ENCODE measurements around the gene CERS6.

CERS6 gene

DNA sequence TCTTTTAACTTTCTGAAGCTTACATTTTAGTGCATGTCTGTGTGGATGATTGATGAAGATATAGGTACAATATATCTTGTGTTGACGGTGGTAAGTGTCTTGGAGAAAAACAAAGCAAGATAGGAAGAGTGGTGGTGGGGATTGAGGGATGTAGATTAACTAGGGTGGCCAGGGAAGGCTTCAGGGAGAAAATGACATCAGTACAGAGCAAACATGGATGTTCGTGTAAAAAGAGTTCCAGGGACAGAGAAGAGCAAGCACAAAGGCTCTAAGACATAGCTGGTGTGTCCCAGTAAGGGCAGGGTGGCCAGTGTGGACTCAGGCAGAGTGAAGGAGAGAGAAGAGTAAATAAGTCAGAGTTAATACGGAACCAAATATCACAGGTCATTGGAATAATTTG is 2.7 kb upstream of the CERS6 start:
- ATAC-seq = no peak
- no peak for TF ChIP-seq TOX (CRISPR knock-in tag; IDR thresholded peaks at IDR 0.05; ENCODE audit: borderline replicate concordance)
- no peak for TF ChIP-seq ZFP3 (CRISPR knock-in tag; IDR thresholded peaks at IDR 0.05)
- no peak for TF ChIP-seq ZNF70 (CRISPR knock-in tag; IDR thresholded peaks at IDR 0.05)
- TF ChIP-seq ZNF8 (CRISPR knock-in tag; IDR thresholded peaks at IDR 0.05) = no peak
- TF ChIP-seq PPARA (CRISPR knock-in tag; IDR thresholded peaks at IDR 0.05; ENCODE audit: borderline replicate concordance) = no peak
- no peak for TF ChIP-seq ZFP30 (CRISPR knock-in tag; IDR thresholded peaks at IDR 0.05)
- TF ChIP-seq RARB (CRISPR knock-in tag; IDR thresholded peaks at IDR 0.05) = no peak
- TF ChIP-seq, protein P1, sequence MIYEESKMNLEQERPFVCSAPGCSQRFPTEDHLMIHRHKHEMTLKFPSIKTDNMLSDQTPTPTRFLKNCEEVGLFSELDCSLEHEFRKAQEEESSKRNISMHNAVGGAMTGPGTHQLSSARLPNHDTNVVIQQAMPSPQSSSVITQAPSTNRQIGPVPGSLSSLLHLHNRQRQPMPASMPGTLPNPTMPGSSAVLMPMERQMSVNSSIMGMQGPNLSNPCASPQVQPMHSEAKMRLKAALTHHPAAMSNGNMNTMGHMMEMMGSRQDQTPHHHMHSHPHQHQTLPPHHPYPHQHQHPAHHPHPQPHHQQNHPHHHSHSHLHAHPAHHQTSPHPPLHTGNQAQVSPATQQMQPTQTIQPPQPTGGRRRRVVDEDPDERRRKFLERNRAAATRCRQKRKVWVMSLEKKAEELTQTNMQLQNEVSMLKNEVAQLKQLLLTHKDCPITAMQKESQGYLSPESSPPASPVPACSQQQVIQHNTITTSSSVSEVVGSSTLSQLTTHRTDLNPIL (CRISPR knock-in tag; IDR thresholded peaks at IDR 0.05; ENCODE audit: low read depth) = no peak
- TF ChIP-seq ZNF565 (CRISPR knock-in tag; conservative IDR thresholded peaks at IDR 0.05; ENCODE audit: low read depth) = no peak
- no peak for TF ChIP-seq TCF4 (CRISPR knock-in tag; IDR thresholded peaks at IDR 0.05; ENCODE audit: borderline replicate concordance)
- TF ChIP-seq, protein P2, sequence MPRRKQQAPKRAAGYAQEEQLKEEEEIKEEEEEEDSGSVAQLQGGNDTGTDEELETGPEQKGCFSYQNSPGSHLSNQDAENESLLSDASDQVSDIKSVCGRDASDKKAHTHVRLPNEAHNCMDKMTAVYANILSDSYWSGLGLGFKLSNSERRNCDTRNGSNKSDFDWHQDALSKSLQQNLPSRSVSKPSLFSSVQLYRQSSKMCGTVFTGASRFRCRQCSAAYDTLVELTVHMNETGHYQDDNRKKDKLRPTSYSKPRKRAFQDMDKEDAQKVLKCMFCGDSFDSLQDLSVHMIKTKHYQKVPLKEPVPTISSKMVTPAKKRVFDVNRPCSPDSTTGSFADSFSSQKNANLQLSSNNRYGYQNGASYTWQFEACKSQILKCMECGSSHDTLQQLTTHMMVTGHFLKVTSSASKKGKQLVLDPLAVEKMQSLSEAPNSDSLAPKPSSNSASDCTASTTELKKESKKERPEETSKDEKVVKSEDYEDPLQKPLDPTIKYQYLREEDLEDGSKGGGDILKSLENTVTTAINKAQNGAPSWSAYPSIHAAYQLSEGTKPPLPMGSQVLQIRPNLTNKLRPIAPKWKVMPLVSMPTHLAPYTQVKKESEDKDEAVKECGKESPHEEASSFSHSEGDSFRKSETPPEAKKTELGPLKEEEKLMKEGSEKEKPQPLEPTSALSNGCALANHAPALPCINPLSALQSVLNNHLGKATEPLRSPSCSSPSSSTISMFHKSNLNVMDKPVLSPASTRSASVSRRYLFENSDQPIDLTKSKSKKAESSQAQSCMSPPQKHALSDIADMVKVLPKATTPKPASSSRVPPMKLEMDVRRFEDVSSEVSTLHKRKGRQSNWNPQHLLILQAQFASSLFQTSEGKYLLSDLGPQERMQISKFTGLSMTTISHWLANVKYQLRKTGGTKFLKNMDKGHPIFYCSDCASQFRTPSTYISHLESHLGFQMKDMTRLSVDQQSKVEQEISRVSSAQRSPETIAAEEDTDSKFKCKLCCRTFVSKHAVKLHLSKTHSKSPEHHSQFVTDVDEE (CRISPR knock-in tag; IDR thresholded peaks at IDR 0.05) = no peak
- TF ChIP-seq GLIS3 (CRISPR knock-in tag; IDR thresholded peaks at IDR 0.05) = no peak
- TF ChIP-seq, protein P3, sequence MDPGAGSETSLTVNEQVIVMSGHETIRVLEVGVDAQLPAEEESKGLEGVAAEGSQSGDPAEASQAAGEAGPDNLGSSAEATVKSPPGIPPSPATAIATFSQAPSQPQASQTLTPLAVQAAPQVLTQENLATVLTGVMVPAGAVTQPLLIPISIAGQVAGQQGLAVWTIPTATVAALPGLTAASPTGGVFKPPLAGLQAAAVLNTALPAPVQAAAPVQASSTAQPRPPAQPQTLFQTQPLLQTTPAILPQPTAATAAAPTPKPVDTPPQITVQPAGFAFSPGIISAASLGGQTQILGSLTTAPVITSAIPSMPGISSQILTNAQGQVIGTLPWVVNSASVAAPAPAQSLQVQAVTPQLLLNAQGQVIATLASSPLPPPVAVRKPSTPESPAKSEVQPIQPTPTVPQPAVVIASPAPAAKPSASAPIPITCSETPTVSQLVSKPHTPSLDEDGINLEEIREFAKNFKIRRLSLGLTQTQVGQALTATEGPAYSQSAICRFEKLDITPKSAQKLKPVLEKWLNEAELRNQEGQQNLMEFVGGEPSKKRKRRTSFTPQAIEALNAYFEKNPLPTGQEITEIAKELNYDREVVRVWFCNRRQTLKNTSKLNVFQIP (CRISPR knock-in tag; IDR thresholded peaks at IDR 0.05; ENCODE audit: borderline replicate concordance, low read depth) = no peak
- TF ChIP-seq, protein P4, sequence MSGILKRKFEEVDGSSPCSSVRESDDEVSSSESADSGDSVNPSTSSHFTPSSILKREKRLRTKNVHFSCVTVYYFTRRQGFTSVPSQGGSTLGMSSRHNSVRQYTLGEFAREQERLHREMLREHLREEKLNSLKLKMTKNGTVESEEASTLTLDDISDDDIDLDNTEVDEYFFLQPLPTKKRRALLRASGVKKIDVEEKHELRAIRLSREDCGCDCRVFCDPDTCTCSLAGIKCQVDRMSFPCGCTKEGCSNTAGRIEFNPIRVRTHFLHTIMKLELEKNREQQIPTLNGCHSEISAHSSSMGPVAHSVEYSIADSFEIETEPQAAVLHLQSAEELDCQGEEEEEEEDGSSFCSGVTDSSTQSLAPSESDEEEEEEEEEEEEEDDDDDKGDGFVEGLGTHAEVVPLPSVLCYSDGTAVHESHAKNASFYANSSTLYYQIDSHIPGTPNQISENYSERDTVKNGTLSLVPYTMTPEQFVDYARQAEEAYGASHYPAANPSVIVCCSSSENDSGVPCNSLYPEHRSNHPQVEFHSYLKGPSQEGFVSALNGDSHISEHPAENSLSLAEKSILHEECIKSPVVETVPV (CRISPR knock-in tag; IDR thresholded peaks at IDR 0.05) = no peak
- TF ChIP-seq ZC3H10 (CRISPR knock-in tag; IDR thresholded peaks at IDR 0.05) = no peak
- TF ChIP-seq OSR1 (CRISPR knock-in tag; IDR thresholded peaks at IDR 0.05) = no peak
- no peak for TF ChIP-seq CSDC2 (CRISPR knock-in tag; IDR thresholded peaks at IDR 0.05)
- no peak for TF ChIP-seq ESRRG (CRISPR knock-in tag; IDR thresholded peaks at IDR 0.05)
- no peak for TF ChIP-seq ARNTL (CRISPR knock-in tag; IDR thresholded peaks at IDR 0.05; ENCODE audit: borderline replicate concordance, low read depth)

DNA sequence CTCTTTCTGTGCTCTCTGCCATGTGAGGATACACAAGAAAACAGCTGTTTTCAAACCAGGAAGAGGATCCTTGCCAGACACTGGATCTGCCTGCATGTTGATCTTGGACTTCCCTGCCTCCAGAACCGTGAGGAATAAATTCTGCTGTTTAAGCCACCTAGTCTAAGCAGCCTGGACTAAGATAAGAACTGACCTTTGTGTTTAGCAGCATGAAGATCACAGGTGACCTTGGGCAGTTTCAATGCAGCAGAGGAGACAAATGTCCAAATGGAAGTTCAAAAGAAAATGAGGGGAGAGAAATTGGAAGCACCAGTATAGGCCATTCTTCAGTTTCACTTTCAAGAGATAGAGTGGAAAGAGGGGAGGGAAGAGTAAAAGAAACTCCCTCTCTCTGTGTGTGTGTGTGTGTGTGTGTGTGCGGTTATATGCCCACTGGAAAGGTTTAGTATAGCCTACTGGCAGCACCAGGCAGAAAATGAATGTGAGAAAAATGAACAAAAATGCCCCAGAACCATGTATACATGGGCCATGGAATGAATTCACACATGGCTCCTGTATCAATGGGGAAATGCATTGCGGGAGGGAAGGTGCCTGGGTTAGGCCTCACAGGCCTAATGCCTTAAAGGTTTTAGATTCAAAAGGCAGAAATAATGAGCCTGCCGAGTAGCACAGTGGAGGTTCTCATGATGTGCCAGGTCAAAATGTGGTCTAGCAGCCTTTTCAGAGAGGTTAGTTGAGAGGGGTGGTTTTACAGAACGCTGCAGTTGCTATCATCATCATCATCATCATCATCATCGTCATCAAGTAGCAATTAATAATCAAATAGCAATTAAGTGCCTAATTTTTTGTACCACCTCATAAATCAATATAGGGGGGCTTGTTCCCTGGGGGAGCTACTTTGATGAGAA is 1.1 kb upstream of the CERS6 start:
- no peak for ATAC-seq
- no peak for TF ChIP-seq ZNF70 (CRISPR knock-in tag; IDR thresholded peaks at IDR 0.05)
- TF ChIP-seq, protein P1 (CRISPR knock-in tag; IDR thresholded peaks at IDR 0.05; ENCODE audit: low read depth) = no peak
- TF ChIP-seq, protein P4 (CRISPR knock-in tag; IDR thresholded peaks at IDR 0.05) = no peak
- TF ChIP-seq OSR1 (CRISPR knock-in tag; IDR thresholded peaks at IDR 0.05) = no peak
- TF ChIP-seq CSDC2 (CRISPR knock-in tag; IDR thresholded peaks at IDR 0.05) = no peak
- no peak for TF ChIP-seq ESRRG (CRISPR knock-in tag; IDR thresholded peaks at IDR 0.05)
